Activated T-cell treated with anti-CD3 and anti-CD28 coated beads, Interleukin-2, amount 50 U/mL, for 4 hours (primary cell): ENCODE measurements around the gene SELENON. TPM values are rescaled to one million over a fixed set of nuclear protein-coding genes. Genes with fewer than 3 reads are reported as not detected.

ENCODE experiments used
- ATAC-seq, 2 donors: fragments of 200-7000 bp; cut with Tn5 transposase; one replicate each; pipeline ENCODE4 v1.10.0; 2021
- DNase-seq: peaks from one replicate; pipeline ENCODE4 v3.0.0-alpha.2; 2020
- H3K27me3 Mint-ChIP-seq: one replicate; pipeline ENCODE4 v1.8.0; 2021; ENCODE audit warnings: low read depth, mixed read lengths
- H3K36me3 Mint-ChIP-seq: one replicate; pipeline ENCODE4 v1.8.0; 2022; ENCODE audit warnings: mixed read lengths; ENCODE audit not compliant: insufficient read depth
- H3K4me1 Mint-ChIP-seq: one replicate; pipeline ENCODE4 v1.8.0; 2021; ENCODE audit warnings: low read depth, mixed read lengths
- H3K4me3 Mint-ChIP-seq: one replicate; pipeline ENCODE4 v1.8.0; 2021; ENCODE audit warnings: mild to moderate bottlenecking, moderate library complexity, mixed read lengths
- H3K9me3 Mint-ChIP-seq: one replicate; pipeline ENCODE4 v1.8.0; 2021; ENCODE audit warnings: mixed read lengths
- total RNA-seq, 3 donors: library from RNA; stranded (reverse); gene quantifications; one replicate each; pipeline ENCODE4 v1.2.1, GENCODE V29; 2021

Gene SELENON
- total RNA-seq, 3 donors from 2014 or later, result 18.9 to 23.8 (median 22.2) TPM

DNA sequence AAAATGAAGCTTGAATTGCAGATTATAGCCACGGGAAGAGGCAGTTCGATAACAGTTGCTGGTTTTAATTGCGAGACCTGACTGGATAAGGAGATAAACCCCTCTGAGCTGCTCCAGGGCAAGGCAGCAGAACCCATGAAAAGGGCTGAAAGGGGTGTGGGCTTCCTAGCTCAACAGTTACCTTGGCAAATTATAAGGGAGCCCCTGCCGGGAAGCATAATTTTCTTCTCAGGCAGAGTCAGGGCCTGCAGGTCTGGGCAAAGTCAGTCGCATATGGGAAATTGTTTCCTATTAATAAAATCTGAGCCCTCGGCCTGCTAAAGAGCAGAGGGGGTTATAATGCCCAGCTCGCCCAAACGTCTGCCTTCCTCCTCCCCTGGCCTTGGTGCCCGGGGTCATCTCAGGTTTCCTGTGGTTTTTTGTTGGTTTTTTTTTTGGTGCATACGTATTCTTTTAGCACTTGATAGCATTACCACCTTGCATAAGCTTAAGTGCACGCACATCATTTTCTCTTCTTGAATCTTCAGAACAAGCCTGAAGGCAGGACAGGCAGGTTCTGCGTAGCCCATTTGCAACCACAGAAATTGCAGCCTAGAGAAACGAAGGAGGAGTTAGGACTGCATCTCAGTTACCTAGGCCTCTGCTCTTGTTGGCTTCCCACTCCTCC, 33.9 kb upstream of the SELENON start:
- no peak for DNase-seq
- no peak overlapping the region for H3K4me3 Mint-ChIP-seq
- H3K36me3 Mint-ChIP-seq, result no peaks in the 10 kb centered on the region
- H3K9me3 Mint-ChIP-seq, result no peaks in the 10 kb centered on the region
- no peaks in the 10 kb centered on the region for H3K27me3 Mint-ChIP-seq
- ATAC-seq, result no peak
- peaks cover 32% of the 10 kb centered on the region for H3K4me1 Mint-ChIP-seq

DNA sequence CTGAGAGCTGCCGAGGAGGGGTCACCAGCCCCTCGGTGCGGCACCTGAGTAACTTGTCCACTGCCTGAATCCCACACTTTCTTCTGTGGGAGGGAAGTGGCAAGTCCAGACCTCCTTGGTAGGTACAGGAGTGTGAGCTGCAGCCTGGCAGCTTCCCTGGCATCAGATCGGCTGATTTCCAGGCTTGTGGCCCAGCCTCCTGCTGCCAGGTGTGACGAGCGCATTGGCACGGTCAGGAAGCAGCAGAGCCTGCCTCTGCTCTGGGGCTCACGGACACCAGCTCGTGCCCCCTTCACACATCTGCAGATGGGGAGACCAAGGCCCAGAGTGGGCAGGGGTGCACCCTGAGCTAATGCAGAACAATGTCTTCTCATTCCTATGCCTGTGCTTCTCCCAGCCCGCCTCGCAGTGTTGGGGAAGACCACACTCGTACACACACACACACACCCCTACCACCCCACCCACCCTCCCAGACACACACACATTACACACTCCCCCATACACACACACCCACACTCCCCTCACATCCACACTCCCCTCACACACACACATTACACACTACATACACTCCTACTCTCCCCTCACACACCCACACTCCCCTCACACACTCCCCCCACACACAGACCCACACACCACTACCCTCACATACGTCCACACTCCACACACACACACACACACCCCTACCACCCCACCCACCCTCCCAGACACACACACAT, 33.1 kb upstream of the SELENON start:
- H3K36me3 Mint-ChIP-seq, result peaks cover 5% of the 10 kb centered on the region
- H3K27me3 Mint-ChIP-seq, result no peaks in the 10 kb centered on the region
- H3K4me3 Mint-ChIP-seq, result no peak overlapping the region
- ATAC-seq (no peak), DNase-seq (no peak)
- H3K4me1 Mint-ChIP-seq, result peaks cover 39% of the 10 kb centered on the region
- H3K9me3 Mint-ChIP-seq, result no peaks in the 10 kb centered on the region

DNA sequence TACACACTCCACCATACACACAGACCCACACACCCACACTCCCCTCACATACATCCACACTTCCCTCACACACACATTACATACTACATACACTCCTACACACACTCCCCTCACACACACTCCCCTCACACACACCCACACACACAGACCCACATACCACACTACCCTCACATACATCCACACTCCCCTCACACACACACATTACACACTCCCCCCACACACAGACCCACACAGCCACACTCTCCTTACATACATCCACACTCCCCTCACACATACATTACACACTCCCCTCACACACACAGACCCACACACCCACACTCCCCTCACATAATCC, 32.6 kb upstream of the SELENON start:
- peaks cover 45% of the 10 kb centered on the region for H3K4me1 Mint-ChIP-seq
- H3K9me3 Mint-ChIP-seq, result no peaks in the 10 kb centered on the region
- H3K4me3 Mint-ChIP-seq, result no peak overlapping the region
- ATAC-seq (no peak), DNase-seq (no peak)
- no peaks in the 10 kb centered on the region for H3K27me3 Mint-ChIP-seq
- H3K36me3 Mint-ChIP-seq, result peaks cover 9% of the 10 kb centered on the region

DNA sequence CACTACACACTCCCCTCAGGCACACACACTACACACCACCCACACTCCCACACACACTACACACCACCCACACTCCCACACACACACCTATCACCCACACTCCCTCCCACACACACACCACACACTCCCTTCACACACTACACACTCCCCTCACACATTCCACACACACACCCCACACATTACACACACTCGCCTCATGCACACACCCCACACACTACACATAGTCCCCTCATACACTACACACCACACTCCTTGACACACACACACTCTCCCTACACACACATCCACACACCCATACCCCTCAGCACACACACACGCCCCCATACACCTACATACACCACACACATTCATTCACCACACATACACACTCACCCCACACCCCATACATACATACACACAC, 31.0 kb upstream of the SELENON start:
- no peak for ATAC-seq
- peaks cover 61% of the 10 kb centered on the region for H3K4me1 Mint-ChIP-seq

DNA sequence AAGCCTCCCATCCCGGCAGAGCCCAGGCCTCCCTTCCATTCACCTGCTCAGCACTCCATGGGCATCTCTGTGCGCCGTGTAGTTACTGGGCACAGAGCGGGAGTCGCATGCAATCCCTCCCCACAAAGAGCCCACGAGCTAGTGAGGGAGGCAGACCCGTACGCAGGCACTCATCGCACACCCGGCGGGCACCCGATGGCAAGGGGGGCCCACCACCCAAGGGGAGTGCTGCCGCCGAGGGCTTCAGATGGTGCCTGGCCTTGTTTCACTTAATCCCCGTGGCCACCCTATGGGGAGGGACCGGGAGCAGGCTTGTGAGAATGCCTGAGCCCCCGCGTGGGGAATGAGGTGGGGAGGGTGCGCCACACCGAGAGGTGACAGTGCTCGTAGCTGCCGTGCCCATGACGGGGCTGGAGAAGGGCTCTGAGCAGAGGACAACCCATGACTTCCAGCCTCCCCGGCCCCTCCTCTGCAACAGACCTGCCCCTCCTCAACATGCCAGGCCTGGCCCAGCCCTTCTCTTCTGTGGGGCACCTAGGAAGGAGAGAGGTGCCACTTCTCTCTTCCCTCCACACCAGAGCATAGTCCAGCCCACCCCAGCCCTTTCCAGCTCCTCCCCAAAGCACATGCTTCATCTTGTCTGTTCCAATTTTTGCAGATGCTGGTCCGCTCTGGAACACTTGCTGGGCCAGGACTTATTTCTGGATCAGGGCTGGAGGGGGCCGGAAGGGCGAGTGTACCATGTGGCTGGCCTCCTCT, 30.2 kb upstream of the SELENON start:
- H3K4me3 Mint-ChIP-seq, result no peak overlapping the region
- DNase-seq (no peak), ATAC-seq (no peak)
- H3K27me3 Mint-ChIP-seq, result no peaks in the 10 kb centered on the region
- H3K4me1 Mint-ChIP-seq, result peaks cover 69% of the 10 kb centered on the region
- peaks cover 12% of the 10 kb centered on the region for H3K36me3 Mint-ChIP-seq
- no peaks in the 10 kb centered on the region for H3K9me3 Mint-ChIP-seq

More for the DNA sequence above, 31.0 kb upstream of the SELENON start:
- H3K27me3 Mint-ChIP-seq, result no peaks in the 10 kb centered on the region
- no peak for DNase-seq
- H3K4me3 Mint-ChIP-seq, result no peak overlapping the region
- no peaks in the 10 kb centered on the region for H3K9me3 Mint-ChIP-seq
- H3K36me3 Mint-ChIP-seq, result peaks cover 12% of the 10 kb centered on the region

DNA sequence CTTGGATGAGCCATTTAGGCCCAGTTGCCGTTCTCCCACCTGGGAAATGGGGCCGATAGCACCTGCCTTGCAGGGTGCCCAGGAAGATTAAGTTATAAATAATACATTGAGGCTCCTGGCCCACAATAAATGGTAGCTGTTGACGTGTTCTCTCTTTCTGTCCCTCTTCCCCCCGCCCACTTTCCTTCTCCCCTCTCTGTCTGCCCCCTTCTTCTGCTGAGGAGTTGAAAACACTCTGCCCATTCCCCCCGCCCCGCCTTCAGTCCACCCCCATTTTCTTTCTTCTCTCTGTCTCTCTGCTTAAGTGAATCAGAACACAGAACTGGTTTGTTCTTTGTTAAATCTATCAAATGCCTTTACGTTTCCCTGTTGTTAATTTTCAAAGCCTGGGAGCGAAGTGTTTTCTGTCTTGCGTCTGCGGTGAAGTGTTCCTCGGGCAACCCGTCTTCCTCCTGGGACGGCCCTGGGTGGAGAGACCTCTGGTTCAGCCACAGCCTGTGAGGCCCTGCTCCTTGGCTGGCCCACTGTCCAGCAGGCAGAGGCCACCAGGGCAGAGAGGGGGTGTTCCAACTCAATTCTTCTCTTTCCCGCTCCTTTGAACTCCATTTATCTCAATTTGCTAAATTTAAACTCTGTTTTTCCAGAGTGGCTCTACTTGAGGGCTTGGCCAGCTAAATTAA, 29.3 kb upstream of the SELENON start:
- peaks cover 12% of the 10 kb centered on the region for H3K36me3 Mint-ChIP-seq
- ATAC-seq (no peak), DNase-seq (no peak)
- H3K4me1 Mint-ChIP-seq, result peaks cover 74% of the 10 kb centered on the region
- H3K27me3 Mint-ChIP-seq, result no peaks in the 10 kb centered on the region
- no peaks in the 10 kb centered on the region for H3K9me3 Mint-ChIP-seq
- H3K4me3 Mint-ChIP-seq, result peak overlapping the region; percentile 22

DNA sequence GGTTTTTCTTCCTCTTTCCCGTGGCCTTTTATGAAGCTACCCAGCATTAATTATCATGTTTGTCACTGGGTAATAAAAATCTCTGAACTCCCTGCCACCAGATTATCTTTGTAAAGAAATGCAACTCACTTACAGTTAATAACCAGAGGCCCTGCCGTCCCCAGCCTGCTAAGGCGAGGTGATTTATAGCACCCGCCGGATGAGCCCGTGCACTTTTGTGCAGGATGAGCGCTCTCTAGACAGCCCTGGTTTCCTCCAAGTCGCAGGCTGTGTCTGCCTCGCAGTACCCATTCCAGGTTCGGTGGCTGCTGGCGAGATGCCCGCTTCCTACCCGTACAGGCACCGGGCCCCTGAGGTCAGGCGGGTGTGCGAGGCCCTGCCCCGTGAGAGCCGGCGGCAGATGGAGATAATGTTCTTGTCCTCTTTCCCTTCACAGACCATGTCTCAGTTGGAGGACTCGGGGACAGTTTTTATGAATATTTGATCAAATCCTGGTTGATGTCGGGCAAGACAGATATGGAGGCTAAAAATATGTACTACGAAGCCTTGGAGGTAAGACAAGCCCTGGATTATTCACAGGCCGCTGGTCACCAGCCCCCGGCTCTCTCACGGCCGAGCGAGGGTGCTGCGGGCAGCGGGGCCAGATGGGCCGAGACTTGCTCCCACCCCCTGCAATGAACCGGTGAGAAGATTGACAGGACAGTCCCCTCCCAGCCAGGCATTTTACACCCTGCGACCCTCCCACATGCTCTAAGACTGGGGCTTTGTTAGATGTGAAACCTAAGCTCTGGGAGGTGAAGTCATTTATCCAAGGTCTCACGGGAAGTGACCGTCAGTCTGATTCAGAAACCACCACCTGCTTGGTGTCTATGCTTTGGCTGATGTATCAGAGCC, 28.5 kb upstream of the SELENON start:
- Mint-ChIP-seq H3K4me3 (peak overlapping the region; percentile 22), H3K36me3 (peaks cover 12% of the 10 kb centered on the region), H3K9me3 (no peaks in the 10 kb centered on the region), H3K4me1 (peaks cover 71% of the 10 kb centered on the region), H3K27me3 (no peaks in the 10 kb centered on the region)
- no peak for DNase-seq
- no peak for ATAC-seq

DNA sequence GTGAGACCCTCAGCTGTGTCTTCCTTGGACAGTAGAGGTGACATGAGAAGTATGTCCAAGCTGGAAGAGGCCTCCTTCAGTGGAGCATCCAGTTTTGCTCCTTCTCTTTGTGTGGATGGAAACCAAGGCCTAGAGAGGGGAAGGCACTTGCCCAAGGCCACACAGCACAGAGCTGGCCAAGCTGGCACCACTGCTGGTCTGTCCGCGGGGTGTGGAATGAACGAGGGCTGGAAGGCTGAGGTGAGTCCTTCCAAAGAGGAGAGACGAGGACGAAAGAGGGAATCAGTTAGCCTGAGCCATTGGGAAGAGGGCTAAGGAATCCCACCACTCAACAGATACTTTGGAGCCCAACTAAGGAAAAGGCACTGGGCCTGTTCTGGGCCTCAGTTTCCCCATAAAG, 27.8 kb upstream of the SELENON start:
- no peak overlapping the region for H3K4me3 Mint-ChIP-seq
- ATAC-seq (no peak), DNase-seq (no peak)
- peaks cover 12% of the 10 kb centered on the region for H3K36me3 Mint-ChIP-seq
- H3K9me3 Mint-ChIP-seq, result no peaks in the 10 kb centered on the region
- H3K4me1 Mint-ChIP-seq, result peaks cover 69% of the 10 kb centered on the region
- H3K27me3 Mint-ChIP-seq, result no peaks in the 10 kb centered on the region

DNA sequence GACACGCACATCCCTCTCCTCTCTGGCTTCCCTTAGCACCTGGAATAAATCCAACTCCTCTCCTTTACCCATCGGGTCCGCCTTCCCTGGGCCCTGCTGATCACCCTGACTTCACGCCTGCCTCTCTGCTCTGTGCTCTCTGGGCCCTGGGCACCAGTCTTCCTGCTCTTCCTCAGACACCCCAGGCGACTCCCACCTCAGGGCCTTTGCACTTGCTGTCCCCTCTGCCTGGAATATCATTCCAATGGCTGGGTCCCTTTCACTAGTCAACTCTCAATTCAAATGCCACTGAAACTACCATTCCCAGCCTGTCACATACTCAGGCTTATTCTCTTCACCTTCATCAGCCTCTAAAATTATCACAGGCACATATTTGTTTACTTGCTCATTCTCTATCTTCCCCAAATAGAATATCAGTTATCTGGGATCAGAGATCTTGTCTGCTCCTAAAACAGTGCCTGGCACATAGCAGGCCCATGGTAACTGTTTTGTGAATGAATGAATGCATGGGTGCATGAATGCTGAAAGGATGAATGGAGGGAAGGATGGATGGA, 27.2 kb upstream of the SELENON start:
- H3K27me3 Mint-ChIP-seq, result no peaks in the 10 kb centered on the region
- H3K36me3 Mint-ChIP-seq, result peaks cover 12% of the 10 kb centered on the region
- DNase-seq, result no peak
- H3K4me3 Mint-ChIP-seq, result no peak overlapping the region
- H3K9me3 Mint-ChIP-seq, result no peaks in the 10 kb centered on the region
- peaks cover 71% of the 10 kb centered on the region for H3K4me1 Mint-ChIP-seq
- no peak for ATAC-seq

DNA sequence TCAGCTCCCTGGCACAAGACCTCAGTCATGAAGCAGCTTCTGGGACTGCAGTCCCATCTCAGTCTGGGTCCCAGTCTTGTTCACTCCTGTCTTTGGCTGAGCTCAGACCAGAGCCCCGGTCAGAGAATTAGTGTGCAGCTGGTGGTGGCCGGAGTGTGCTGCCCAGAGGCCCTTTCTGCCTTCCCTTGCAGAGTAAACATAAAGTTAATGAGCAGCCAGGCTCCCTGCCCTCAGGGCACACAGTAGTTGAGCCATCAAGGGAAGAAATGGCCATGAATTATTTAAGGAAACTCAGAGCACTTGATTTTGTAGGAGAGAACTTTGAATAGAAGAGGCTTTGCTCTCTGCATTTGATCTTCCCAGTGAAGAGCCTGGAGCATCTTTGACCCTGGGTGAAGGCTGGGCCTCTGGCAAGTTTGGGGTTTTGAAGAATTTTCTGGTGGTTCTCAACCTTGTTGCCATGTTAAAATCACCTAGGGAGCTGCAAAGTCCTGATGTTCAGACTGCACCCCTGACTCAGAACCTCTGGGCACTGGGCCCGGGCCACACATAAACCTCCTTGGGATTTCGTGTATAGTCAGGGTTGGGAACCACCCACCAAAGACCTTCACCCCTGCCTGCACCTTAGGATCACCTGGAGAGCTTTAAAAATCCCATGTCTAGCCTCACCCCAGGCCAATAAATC, 26.4 kb upstream of the SELENON start:
- Mint-ChIP-seq H3K9me3 (no peaks in the 10 kb centered on the region), H3K36me3 (peaks cover 12% of the 10 kb centered on the region), H3K27me3 (no peaks in the 10 kb centered on the region), H3K4me1 (peaks cover 71% of the 10 kb centered on the region), H3K4me3 (peak overlapping the region; percentile 39)
- DNase-seq (no peak), ATAC-seq (no peak)

DNA sequence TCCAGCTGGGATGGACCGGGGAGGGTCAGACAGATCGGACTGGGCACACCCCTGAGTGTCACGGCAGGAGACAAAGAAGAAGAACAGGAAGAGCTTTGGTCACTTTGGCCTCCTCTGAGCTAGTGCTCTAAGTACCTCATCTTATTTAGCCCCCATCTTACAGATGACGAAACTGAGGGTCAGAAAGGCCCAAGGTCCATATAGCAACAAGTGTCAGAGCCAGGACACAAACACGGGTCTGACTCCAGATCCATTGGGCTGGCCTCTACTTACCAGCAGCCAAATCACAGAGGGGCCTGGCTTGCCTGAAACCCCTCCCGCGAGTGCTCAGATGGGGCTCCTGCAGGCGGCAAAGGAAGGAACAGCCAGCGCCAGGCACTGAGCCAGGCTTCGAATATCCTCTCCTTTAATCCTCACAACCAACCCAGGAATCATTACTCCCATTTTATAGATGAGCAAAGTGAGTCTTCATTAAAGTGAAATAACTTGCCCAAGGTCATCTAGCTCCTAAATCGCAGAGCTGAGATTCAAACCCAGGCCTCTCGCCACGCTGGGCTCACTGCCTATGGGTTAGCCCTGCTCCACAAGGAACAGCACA, 25.7 kb upstream of the SELENON start:
- Mint-ChIP-seq H3K4me3 (peak overlapping the region; percentile 39), H3K4me1 (peaks cover 65% of the 10 kb centered on the region)
- ATAC-seq, result no peak

DNA sequence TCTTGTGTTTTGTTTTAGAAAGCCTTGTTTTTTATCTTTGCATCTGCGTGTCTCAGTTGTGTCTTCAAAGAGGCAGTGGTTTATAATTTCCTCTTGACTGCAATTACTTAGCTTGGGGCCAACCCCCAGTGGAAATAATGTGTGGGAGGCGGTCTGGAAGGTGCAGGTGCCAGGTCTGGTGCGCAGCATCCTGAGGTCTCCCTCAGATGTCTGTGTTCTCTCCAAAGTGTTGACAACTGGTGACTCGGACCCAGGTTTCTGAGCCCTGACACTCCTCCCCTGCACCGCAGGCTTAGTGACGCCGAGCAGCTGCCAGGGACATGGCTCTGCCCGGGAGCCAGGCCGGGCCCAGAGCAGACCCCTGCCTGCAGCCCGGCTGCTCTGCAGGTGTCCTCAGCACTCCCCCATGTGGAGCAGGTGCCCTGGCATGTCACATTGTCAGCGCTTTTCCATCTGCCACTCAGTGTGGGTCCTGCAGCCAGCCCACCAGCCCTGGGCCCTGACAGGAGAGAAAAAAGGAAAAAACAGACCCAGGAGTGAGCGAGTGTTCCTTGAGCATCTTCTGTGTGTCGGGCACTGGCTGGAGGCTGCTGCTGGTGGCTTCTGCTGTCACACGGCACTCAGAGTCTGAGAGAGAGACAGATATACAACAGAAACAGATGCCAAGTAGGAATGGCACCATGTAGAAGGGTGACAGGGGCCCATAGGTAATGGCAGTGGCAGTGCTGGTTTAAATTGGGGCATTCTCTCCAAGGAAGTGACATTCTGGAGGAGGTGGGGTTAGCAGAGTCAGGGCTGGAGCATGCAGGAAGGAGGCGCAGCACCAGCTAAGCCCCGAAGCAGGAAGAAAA, 24.8 kb upstream of the SELENON start:
- DNase-seq (peak; percentile 82), ATAC-seq (peak; percentile 83 to 88)
- Mint-ChIP-seq H3K4me3 (peak overlapping the region; percentile 39), H3K27me3 (no peaks in the 10 kb centered on the region), H3K9me3 (no peaks in the 10 kb centered on the region), H3K36me3 (peaks cover 12% of the 10 kb centered on the region), H3K4me1 (peaks cover 60% of the 10 kb centered on the region)

More for the DNA sequence above, 25.7 kb upstream of the SELENON start:
- no peaks in the 10 kb centered on the region for H3K9me3 Mint-ChIP-seq
- DNase-seq, result no peak
- peaks cover 12% of the 10 kb centered on the region for H3K36me3 Mint-ChIP-seq
- no peaks in the 10 kb centered on the region for H3K27me3 Mint-ChIP-seq
